Neural cell (in vitro differentiated cells): ENCODE measurements around the gene TACC3. TPM values are rescaled to one million over a fixed set of nuclear protein-coding genes. Genes with fewer than 3 reads are reported as not detected.

ENCODE experiments used
- H2AFZ ChIP-seq: fragments of 200-600, 300-800 bp; sonication (generic), shearing (Covaris generic); 2 replicates; pipeline ENCODE4 v1.6.0; 2014; ENCODE audit warnings: low read depth, mild to moderate bottlenecking, antibody characterized with exemption, low read length, moderate library complexity
- H3F3A ChIP-seq: fragments of 200-600 bp; shearing (Covaris generic); 2 replicates; pipeline ENCODE4 v1.6.1; 2016; ENCODE audit warnings: mild to moderate bottlenecking, moderate library complexity, mixed read lengths, antibody characterized with exemption, low read length; ENCODE audit not compliant: insufficient read depth, poor library complexity, severe bottlenecking
- H3K27ac ChIP-seq: fragments of 200-600, 300-800 bp; sonication (generic), shearing (Covaris generic); 2 replicates; pipeline ENCODE4 v1.5.1; 2014; ENCODE audit warnings: mild to moderate bottlenecking, low read length, moderate library complexity
- H3K27me3 ChIP-seq: fragments of 300-800, 200-600 bp; sonication (generic), shearing (Covaris generic); 2 replicates; pipeline ENCODE4 v1.6.0; 2014; ENCODE audit warnings: mild to moderate bottlenecking, low read depth, low read length, moderate library complexity; ENCODE audit not compliant: insufficient read depth
- H3K36me3 ChIP-seq: fragments of 300-800, 200-600 bp; sonication (generic), shearing (Covaris generic); 2 replicates; pipeline ENCODE4 v1.5.1; 2014; ENCODE audit warnings: mild to moderate bottlenecking, antibody characterized with exemption, low read length, moderate library complexity; ENCODE audit not compliant: insufficient read depth
- H3K4me2 ChIP-seq: fragments of 300-800, 200-600 bp; sonication (generic), shearing (Covaris generic); 2 replicates; pipeline ENCODE4 v1.6.0; 2014; ENCODE audit warnings: mild to moderate bottlenecking, low read length
- H3K4me3 ChIP-seq: fragments of 300-800, 200-600 bp; sonication (generic), shearing (Covaris generic); 2 replicates; pipeline ENCODE4 v1.5.1; 2014; ENCODE audit warnings: mild to moderate bottlenecking, low read length, moderate library complexity
- H3K79me2 ChIP-seq: fragments of 200-600 bp; shearing (Covaris generic); replicated peaks from 2 replicates; pipeline ENCODE4 v1.6.0; 2014; ENCODE audit warnings: mild to moderate bottlenecking, low read length, moderate library complexity; ENCODE audit not compliant: insufficient read depth
- H3K9ac ChIP-seq: fragments of 300-800, 200-600 bp; sonication (generic), shearing (Covaris generic); 2 replicates; pipeline ENCODE4 v1.6.1; 2016; ENCODE audit warnings: mild to moderate bottlenecking, low read length, mixed read lengths
- H3K9me2 ChIP-seq: fragments of 200-600 bp; shearing (Covaris generic); 2 replicates; pipeline ENCODE4 v1.6.1; 2016; ENCODE audit warnings: mild to moderate bottlenecking, low read length, mixed read lengths; ENCODE audit not compliant: insufficient read depth
- H3K9me3 ChIP-seq: fragments of 200-600, 300-800 bp; sonication (generic), shearing (Covaris generic); 2 replicates; pipeline ENCODE4 v1.6.1; 2016; ENCODE audit warnings: mild to moderate bottlenecking, mixed run types, low read length, moderate library complexity, mixed read lengths
- H4K20me1 ChIP-seq: fragments of 200-600 bp; shearing (Covaris generic); 2 replicates; pipeline ENCODE4 v1.6.1; 2016; ENCODE audit warnings: mild to moderate bottlenecking, mixed run types; ENCODE audit not compliant: insufficient read depth
- EP300 ChIP-seq: fragments of 450-650 bp; conservative IDR thresholded peaks from 2 replicates; pipeline ENCODE4 v1.6.1; 2014; ENCODE audit warnings: antibody characterized with exemption, mild to moderate bottlenecking, moderate library complexity; ENCODE audit not compliant: poor library complexity, severe bottlenecking
- EZH2 ChIP-seq: fragments of 200-600, 300-800 bp; shearing (Covaris generic), sonication (generic); IDR thresholded peaks from 2 replicates; pipeline ENCODE4 v1.6.1; 2014; ENCODE audit warnings: antibody characterized with exemption, low read length, borderline replicate concordance, mild to moderate bottlenecking; ENCODE audit not compliant: insufficient read depth, poor library complexity, severe bottlenecking
- MXI1 ChIP-seq: fragments of 450-650 bp; conservative IDR thresholded peaks from 2 replicates; pipeline ENCODE4 v1.6.1; 2014; ENCODE audit warnings: antibody characterized with exemption, mild to moderate bottlenecking; ENCODE audit not compliant: poor library complexity, severe bottlenecking
- POLR2AphosphoS5 ChIP-seq: IDR thresholded peaks from 2 replicates; pipeline ENCODE4 v1.6.1; 2012
- RAD21 ChIP-seq: fragments of 450-650 bp; conservative IDR thresholded peaks from 2 replicates; pipeline ENCODE4 v1.6.1; 2014; ENCODE audit warnings: antibody characterized with exemption, mild to moderate bottlenecking, moderate library complexity
- REST ChIP-seq: IDR thresholded peaks from 2 replicates; pipeline ENCODE4 v1.6.1; 2012; ENCODE audit warnings: borderline replicate concordance
- SMC3 ChIP-seq: fragments of 450-650 bp; conservative IDR thresholded peaks from 2 replicates; pipeline ENCODE4 v1.6.1; 2014; ENCODE audit warnings: antibody characterized with exemption, mild to moderate bottlenecking, moderate library complexity; ENCODE audit not compliant: poor library complexity
- TAF1 ChIP-seq: IDR thresholded peaks from 2 replicates; pipeline ENCODE4 v1.6.1; 2012; ENCODE audit warnings: low read depth
- polyA plus RNA-seq: library from polyadenylated mRNA; depleted of rRNA; stranded (reverse); fragments of >200 nt; gene quantifications from 2 replicates; pipeline ENCODE4 v1.2.3, GENCODE V29; 2014
- TF ChIP-seq, protein P1 (sequence below): fragments of 450-650 bp; IDR thresholded peaks from 2 replicates; pipeline ENCODE4 v1.5.1; 2014; ENCODE audit warnings: antibody characterized with exemption, mild to moderate bottlenecking, moderate library complexity; ENCODE audit not compliant: poor library complexity, severe bottlenecking

The TACC3 gene
- polyA plus RNA-seq, 1 donor from 2014 or later, result 2.6 TPM

DNA sequence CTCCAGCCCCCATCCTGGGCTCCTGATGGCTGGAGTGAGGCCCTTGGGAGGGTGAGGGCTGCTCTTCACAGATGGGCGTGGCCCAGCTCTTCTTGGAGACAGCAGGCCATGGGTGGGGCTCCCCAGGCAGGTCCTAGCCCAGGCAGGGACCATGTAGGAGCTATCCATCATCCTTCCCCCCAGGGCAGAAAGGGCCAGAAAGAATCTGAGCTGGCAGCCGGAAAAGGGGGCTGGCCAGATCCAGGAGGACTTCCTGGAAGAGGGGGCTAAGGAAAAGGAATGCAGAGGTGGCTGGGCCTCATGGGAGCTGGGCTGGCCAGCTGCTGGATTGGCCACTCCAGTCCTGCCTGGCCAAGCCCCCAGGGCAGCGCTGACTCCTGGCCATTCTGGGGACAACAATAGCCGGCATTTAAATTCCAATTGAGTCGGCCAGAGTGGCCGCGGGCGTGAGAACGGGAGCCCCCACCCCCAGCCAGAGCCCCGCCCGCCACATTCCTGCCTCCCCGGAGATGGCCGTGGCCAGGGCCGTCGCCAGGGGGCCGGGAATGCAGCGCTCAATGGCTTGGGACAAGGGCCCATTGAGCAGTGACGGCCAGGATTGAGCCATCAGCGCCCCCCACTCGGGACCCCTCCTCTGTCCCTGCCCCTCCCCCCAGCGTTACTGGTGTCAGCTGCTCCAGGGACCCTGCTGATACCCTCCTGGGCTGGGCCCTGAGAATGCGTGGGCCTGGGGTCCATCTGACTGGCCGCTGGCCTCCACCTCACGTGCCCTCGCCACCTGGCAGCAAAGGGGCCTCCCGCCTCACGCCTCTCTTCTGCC is 56.7 kb downstream of the TACC3 start:
- TF ChIP-seq RAD21 (no peak), MXI1 (no peak), POLR2AphosphoS5 (no peak), EP300 (no peak)
- TF ChIP-seq, protein P1, sequence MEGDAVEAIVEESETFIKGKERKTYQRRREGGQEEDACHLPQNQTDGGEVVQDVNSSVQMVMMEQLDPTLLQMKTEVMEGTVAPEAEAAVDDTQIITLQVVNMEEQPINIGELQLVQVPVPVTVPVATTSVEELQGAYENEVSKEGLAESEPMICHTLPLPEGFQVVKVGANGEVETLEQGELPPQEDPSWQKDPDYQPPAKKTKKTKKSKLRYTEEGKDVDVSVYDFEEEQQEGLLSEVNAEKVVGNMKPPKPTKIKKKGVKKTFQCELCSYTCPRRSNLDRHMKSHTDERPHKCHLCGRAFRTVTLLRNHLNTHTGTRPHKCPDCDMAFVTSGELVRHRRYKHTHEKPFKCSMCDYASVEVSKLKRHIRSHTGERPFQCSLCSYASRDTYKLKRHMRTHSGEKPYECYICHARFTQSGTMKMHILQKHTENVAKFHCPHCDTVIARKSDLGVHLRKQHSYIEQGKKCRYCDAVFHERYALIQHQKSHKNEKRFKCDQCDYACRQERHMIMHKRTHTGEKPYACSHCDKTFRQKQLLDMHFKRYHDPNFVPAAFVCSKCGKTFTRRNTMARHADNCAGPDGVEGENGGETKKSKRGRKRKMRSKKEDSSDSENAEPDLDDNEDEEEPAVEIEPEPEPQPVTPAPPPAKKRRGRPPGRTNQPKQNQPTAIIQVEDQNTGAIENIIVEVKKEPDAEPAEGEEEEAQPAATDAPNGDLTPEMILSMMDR, result no peak
- Histone ChIP-seq H4K20me1 (no peaks in the 10 kb centered on the region), H3K9ac (no peak overlapping the region), H3K27ac (no peak overlapping the region), H3K4me2 (no peak overlapping the region), H3F3A (no peaks in the 10 kb centered on the region), H3K79me2 (no peaks in the 10 kb centered on the region), H3K4me3 (no peak overlapping the region), H2AFZ (no peak overlapping the region), H3K27me3 (no peaks in the 10 kb centered on the region), H3K36me3 (no peaks in the 10 kb centered on the region), H3K9me2 (no peaks in the 10 kb centered on the region), H3K9me3 (no peaks in the 10 kb centered on the region)

DNA sequence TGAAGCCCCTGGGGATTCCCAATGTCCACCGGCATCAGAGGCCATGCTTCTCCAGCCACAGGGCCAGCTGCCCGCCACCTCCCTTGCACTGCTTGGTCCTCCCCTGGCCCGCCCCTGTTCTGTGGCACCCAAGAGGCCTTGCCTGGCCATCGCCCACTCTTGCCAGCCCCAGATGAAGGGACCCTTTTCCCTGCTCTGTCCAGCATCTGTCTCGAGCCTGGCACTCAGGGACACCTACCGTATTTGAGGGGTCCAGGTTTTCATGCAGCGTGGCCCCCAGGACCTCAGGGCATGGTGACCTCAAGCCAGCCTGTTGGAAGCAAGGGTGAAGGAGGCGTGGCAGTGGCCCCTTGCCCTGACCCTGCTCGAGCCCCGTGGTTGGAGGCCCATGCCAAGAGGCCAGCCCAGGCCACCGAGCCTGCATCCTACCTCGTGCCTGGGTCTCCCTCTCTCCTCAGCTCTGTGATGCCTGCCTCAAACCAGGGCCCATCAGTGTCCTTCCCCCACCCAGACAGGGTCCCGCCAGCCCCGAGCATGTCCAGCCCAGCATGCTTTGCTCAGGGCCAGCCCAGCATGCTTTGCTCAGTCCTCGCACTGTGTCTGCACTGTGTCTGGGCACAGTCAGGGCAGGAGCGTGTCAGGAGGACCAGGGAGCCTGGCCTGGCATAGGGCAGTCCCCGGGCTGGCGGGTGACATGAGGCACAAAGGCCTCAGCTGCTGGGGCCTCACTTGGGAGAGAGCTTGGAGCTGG is 57.5 kb downstream of the TACC3 start:
- no peaks in the 10 kb centered on the region for H3K79me2 ChIP-seq
- no peaks in the 10 kb centered on the region for H3K9me2 ChIP-seq
- no peaks in the 10 kb centered on the region for H3F3A ChIP-seq
- no peak overlapping the region for H3K4me2 ChIP-seq
- TF ChIP-seq TAF1, result no peak
- TF ChIP-seq POLR2AphosphoS5, result no peak
- TF ChIP-seq EZH2, result no peak
- TF ChIP-seq, protein P1, result no peak
- TF ChIP-seq MXI1, result no peak
- TF ChIP-seq EP300, result no peak
- no peak for TF ChIP-seq SMC3
- no peak for TF ChIP-seq RAD21
- TF ChIP-seq REST, result no peak
- no peaks in the 10 kb centered on the region for H3K36me3 ChIP-seq
- no peak overlapping the region for H2AFZ ChIP-seq
- no peak overlapping the region for H3K27ac ChIP-seq
- no peak overlapping the region for H3K4me3 ChIP-seq
- H3K27me3 ChIP-seq, result no peaks in the 10 kb centered on the region
- no peaks in the 10 kb centered on the region for H4K20me1 ChIP-seq
- H3K9ac ChIP-seq, result no peak overlapping the region
- H3K9me3 ChIP-seq, result no peaks in the 10 kb centered on the region
